Stimulated activated CD4-positive, alpha-beta T cell treated with anti-CD3 and anti-CD28 coated beads, TNF-alpha, amount 100 ng/mL, for 4 hours (primary cell): ENCODE data around the gene APOBEC3B.
A peak's percentile ranks its signal among the peaks of the same experiment; 100 is the strongest.
"Not testable (repeated sequence)": the region's sequence is repeated elsewhere in the genome, so short reads cannot be mapped to it uniquely, and the experiment has no call there.

Experiments
- DNase-seq, 3 experiments: peaks; one replicate each; pipeline ENCODE4 v3.0.0-alpha.2; 2020; ENCODE audit warnings: low read depth in 3 of 3

APOBEC3B gene

GRCh38 chr22:39031434-39032295, 49.5 kb downstream of the APOBEC3B start:
- not testable (repeated sequence) for DNase-seq

DNA sequence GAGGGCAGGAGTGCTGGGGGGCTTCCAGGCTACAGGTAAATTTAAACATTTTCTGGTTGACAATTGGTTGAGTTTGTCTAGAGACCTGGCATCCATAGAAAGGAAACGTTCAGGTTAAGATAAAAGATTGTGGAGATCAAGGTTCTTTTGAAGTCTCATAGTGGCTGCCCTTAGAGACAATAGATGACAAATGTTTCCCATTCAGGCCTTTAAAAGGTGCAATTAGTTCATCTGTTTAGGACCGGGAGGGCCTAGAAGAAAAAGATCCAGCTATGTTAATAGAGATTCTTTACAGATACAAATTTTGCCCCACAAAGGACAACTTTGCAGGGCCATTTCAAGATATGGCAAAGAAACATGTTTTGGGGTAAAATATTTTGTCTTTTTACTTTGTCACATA, 54.9 kb downstream of the APOBEC3B start:
- DNase-seq: not testable (repeated sequence)

- DNase-seq: no peak
These were observed 57.4 kb downstream of the APOBEC3B start for GRCh38 chr22:39039306-39040126.

GRCh38 chr22:39040155-39040537, 58.0 kb downstream of the APOBEC3B start:
- not testable (repeated sequence) for DNase-seq

GRCh38 chr22:39040538-39041296, 58.6 kb downstream of the APOBEC3B start, which contains the start of gene APOBEC3F:
Gene APOBEC3F, plus strand, starts transcription at chr22:39040864. Its CDS starts 97 bp downstream, at chr22:39040961.
- peak in 2 of 3 experiments; percentile 40 to 42 for DNase-seq

DNA sequence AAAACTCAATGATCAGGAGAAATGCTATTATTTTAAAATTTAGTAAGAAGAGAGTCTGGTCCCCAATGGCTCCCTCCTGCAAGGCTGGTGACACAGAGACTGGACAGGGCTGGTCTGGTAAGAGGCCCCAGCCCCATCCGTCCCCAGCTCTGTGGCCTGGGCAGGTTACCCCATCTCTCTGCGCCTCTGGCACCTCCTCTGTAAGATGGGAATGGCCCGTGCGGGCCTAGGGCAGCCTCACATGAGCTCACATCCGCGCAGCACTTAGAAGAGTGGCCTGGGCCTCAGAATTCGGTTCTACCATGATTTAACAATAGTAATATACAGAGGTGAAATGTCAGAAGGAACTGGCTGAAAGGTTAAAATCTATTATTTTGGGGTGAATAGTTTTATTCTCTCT, 59.8 kb downstream of the APOBEC3B start:
- DNase-seq: no peak
